H1 (cell line): Measurements from ENCODE around the gene HERC3. TPM values are rescaled to one million over a fixed set of nuclear protein-coding genes. Genes with fewer than 3 reads are reported as not detected.

Source experiments
- CTCF ChIA-PET: fragments of 300-600 bp; sonication (Branson Sonifier 250); formaldehyde crosslinking; loops from one replicate; lab custom pipeline; 2021; ENCODE audit not compliant: partially characterized antibody; lab: Charles Lee
- POLR2A ChIA-PET: fragments of 300-600 bp; sonication (Branson Sonifier 250); formaldehyde crosslinking; loops from one replicate; lab custom pipeline; 2021; ENCODE audit warnings: inconsistent platforms; ENCODE audit not compliant: partially characterized antibody; lab: Charles Lee
- DNase-seq, 2 experiments: peaks; one replicate each; pipeline versions ENCODE4 v3.0.0 to v3.0.0-alpha.2; 2010 to 2022; ENCODE audit warnings: low spot score in 2 of 2, low read depth in 1 of 2, mixed read lengths in 1 of 2
- FAIRE-seq: peaks from 2 replicates; lab custom pipeline; 2011; peaks lifted over from hg19 to GRCh38; lab: Jason Lieb, UNC
- H2AFZ ChIP-seq: 2 replicates; pipeline ENCODE4 v1.8.1; 2012; ENCODE audit warnings: low read length, inconsistent platforms
- H2AK5ac ChIP-seq: 2 replicates; pipeline ENCODE4 v1.6.1; 2013; ENCODE audit warnings: low read depth, low read length
- H2BK120ac ChIP-seq: replicated peaks from 2 replicates; pipeline ENCODE3; 2013; ENCODE audit warnings: low read depth, low read length, inconsistent platforms
- H2BK12ac ChIP-seq: 2 replicates; pipeline ENCODE4 v1.6.1; 2013; ENCODE audit warnings: low read depth, low read length
- H2BK15ac ChIP-seq: 2 replicates; pipeline ENCODE4 v1.6.1; 2013; ENCODE audit warnings: low read length
- H2BK20ac ChIP-seq: 2 replicates; pipeline ENCODE4 v1.6.1; 2013; ENCODE audit warnings: low read length
- H2BK5ac ChIP-seq: 2 replicates; pipeline ENCODE4 v1.6.1; 2013; ENCODE audit warnings: low read depth, low read length
- H3K14ac ChIP-seq: 2 replicates; pipeline ENCODE4 v1.6.1; 2013; ENCODE audit warnings: inconsistent platforms; ENCODE audit not compliant: insufficient read length
- H3K18ac ChIP-seq: 2 replicates; pipeline ENCODE4 v1.6.1; 2013; ENCODE audit warnings: low read length; ENCODE audit errors: extremely low read depth
- H3K23ac ChIP-seq: 2 replicates; pipeline ENCODE4 v1.6.1; 2013; ENCODE audit warnings: inconsistent platforms; ENCODE audit not compliant: insufficient read length
- H3K23me2 ChIP-seq: 2 replicates; pipeline ENCODE4 v1.6.1; 2013; ENCODE audit warnings: low read depth, low read length
- H3K27ac ChIP-seq: 2 replicates; pipeline ENCODE4 v1.6.1; 2011; ENCODE audit warnings: low read depth, low read length, inconsistent platforms
- H3K27me3 ChIP-seq, 4 experiments: replicated peaks in 1 of 4; 1 replicate in 1 of 4; 2 replicates in 3 of 4; pipeline versions ENCODE4 v1.6.1 to v1.8.1; 2011 to 2013; ENCODE audit warnings: low read length in 3 of 4, mild to moderate bottlenecking in 3 of 4, inconsistent platforms in 2 of 4, mixed read lengths in 2 of 4, moderate library complexity in 1 of 4; ENCODE audit not compliant: control insufficient read depth in 3 of 4, insufficient read depth in 3 of 4; ENCODE audit errors: extremely low read depth in 1 of 4
- H3K36me3 ChIP-seq, 4 experiments: 2 replicates each; pipeline versions ENCODE4 v1.6.1 to v1.8.1; 2011 to 2013; ENCODE audit warnings: mild to moderate bottlenecking in 4 of 4, low read length in 3 of 4, moderate library complexity in 2 of 4, control low read depth in 1 of 4, inconsistent platforms in 1 of 4; ENCODE audit not compliant: insufficient read depth in 4 of 4, control insufficient read depth in 2 of 4
- H3K4ac ChIP-seq: replicated peaks from 2 replicates; pipeline ENCODE3; 2013; ENCODE audit warnings: low read length, low read depth, mixed read lengths, inconsistent platforms; ENCODE audit not compliant: insufficient read length
- H3K4me1 ChIP-seq, 4 experiments: replicated peaks in 1 of 4; 1 replicate in 1 of 4; 2 replicates in 3 of 4; pipeline versions ENCODE4 v1.6.1 to v1.8.1; 2011 to 2013; ENCODE audit warnings: low read length in 3 of 4, inconsistent platforms in 2 of 4, mixed read lengths in 1 of 4; ENCODE audit not compliant: insufficient read depth in 4 of 4, control insufficient read depth in 3 of 4
- H3K4me2 ChIP-seq, 2 experiments: 2 replicates each; pipeline versions ENCODE4 v1.6.1 to v1.8.1; 2011 to 2013; ENCODE audit warnings: low read depth in 2 of 2, low read length in 2 of 2, control low read depth in 1 of 2, inconsistent platforms in 1 of 2, mild to moderate bottlenecking in 1 of 2; ENCODE audit not compliant: insufficient read depth in 1 of 2
- H3K4me3 ChIP-seq, 4 experiments: fragments of 200-600, 300-600 bp in 1 of 4; sonication (generic), shearing (Covaris generic), sonication (Bioruptor Twin) in 1 of 4; 2 replicates each; pipeline versions ENCODE4 v1.5.1 to v1.8.1; 2011 to 2016; ENCODE audit warnings: low read length in 4 of 4, low read depth in 3 of 4, control low read depth in 2 of 4, inconsistent platforms in 2 of 4, mild to moderate bottlenecking in 2 of 4, mixed read lengths in 1 of 4, moderate library complexity in 1 of 4; ENCODE audit not compliant: insufficient read depth in 2 of 4; ENCODE audit errors: extremely low read depth in 1 of 4
- H3K56ac ChIP-seq: replicated peaks from 2 replicates; pipeline ENCODE3; 2013; ENCODE audit warnings: low read depth, mild to moderate bottlenecking, mixed read lengths, low read length, inconsistent platforms; ENCODE audit not compliant: insufficient read length
- H3K79me1 ChIP-seq: 2 replicates; pipeline ENCODE4 v1.6.1; 2013; ENCODE audit warnings: low read depth, low read length, control low read depth
- H3K79me2 ChIP-seq, 2 experiments: 2 replicates each; pipeline versions ENCODE4 v1.6.1 to v1.8.1; 2012 to 2013; ENCODE audit warnings: low read length in 2 of 2, mild to moderate bottlenecking in 2 of 2, inconsistent platforms in 1 of 2; ENCODE audit not compliant: insufficient read depth in 2 of 2, control insufficient read depth in 1 of 2
- H3K9ac ChIP-seq, 4 experiments: replicated peaks in 1 of 4; 1 replicate in 1 of 4; 2 replicates in 3 of 4; pipeline versions ENCODE4 v1.6.1 to v1.8.1; 2011 to 2013; ENCODE audit warnings: low read depth in 3 of 4, low read length in 3 of 4, control low read depth in 2 of 4, mild to moderate bottlenecking in 2 of 4, moderate library complexity in 2 of 4, inconsistent platforms in 1 of 4; ENCODE audit errors: extremely low read depth in 1 of 4
- H3K9me3 ChIP-seq, 2 experiments: 2 replicates each; pipeline versions ENCODE4 v1.6.1 to v1.8.1; 2012 to 2013; ENCODE audit warnings: mild to moderate bottlenecking in 2 of 2, moderate library complexity in 2 of 2, control low read depth in 1 of 2, inconsistent platforms in 1 of 2, low read depth in 1 of 2, low read length in 1 of 2, mixed read lengths in 1 of 2; ENCODE audit not compliant: insufficient read depth in 2 of 2
- H4K20me1 ChIP-seq, 2 experiments: replicated peaks in 1 of 2; 2 replicates each; pipeline versions ENCODE3 to v1.8.1; 2011 to 2013; ENCODE audit warnings: inconsistent platforms in 2 of 2, low read length in 2 of 2, mild to moderate bottlenecking in 1 of 2; ENCODE audit not compliant: insufficient read depth in 2 of 2, control insufficient read depth in 1 of 2
- H4K5ac ChIP-seq: 2 replicates; pipeline ENCODE4 v1.6.1; 2013; ENCODE audit warnings: low read length, low read depth, mixed read lengths, inconsistent platforms; ENCODE audit not compliant: insufficient read length
- H4K8ac ChIP-seq: 2 replicates; pipeline ENCODE4 v1.8.0; 2013; ENCODE audit warnings: mild to moderate bottlenecking, moderate library complexity, low read length, inconsistent platforms; ENCODE audit not compliant: insufficient read depth; ENCODE audit errors: extremely low read depth
- H4K91ac ChIP-seq: replicated peaks from 2 replicates; pipeline ENCODE3; 2013; ENCODE audit warnings: low read length, mixed read lengths, inconsistent platforms; ENCODE audit not compliant: insufficient read length
- ATF2 ChIP-seq: IDR thresholded peaks from 2 replicates; pipeline ENCODE4 v1.6.1; 2012; ENCODE audit warnings: low read length, inconsistent platforms
- CBX8 ChIP-seq: fragments of 300-800, 300-1000 bp; sonication (generic); IDR thresholded peaks from 2 replicates; pipeline ENCODE4 v1.7.1; 2016; ENCODE audit warnings: low read depth, low read length, borderline replicate concordance
- CHD2 ChIP-seq: IDR thresholded peaks from 2 replicates; pipeline ENCODE4 v1.6.1; 2012; ENCODE audit warnings: low read length, improper control_type of control experiment
- JUND ChIP-seq: IDR thresholded peaks from 2 replicates; pipeline ENCODE4 v1.6.1; 2011; ENCODE audit warnings: mild to moderate bottlenecking, improper control_type of control experiment, low read length
- MAX ChIP-seq: IDR thresholded peaks from 2 replicates; pipeline ENCODE4 v1.6.1; 2012; ENCODE audit warnings: inconsistent platforms
- NANOG ChIP-seq: IDR thresholded peaks from 2 replicates; pipeline ENCODE4 v1.6.1; 2011; ENCODE audit warnings: low read length, low read depth, mild to moderate bottlenecking, inconsistent platforms; ENCODE audit not compliant: insufficient read depth, poor library complexity, severe bottlenecking
- RNF2 ChIP-seq: fragments of 200-900, 300-1000 bp; sonication (generic); IDR thresholded peaks from 2 replicates; pipeline ENCODE4 v1.7.1; 2016; ENCODE audit warnings: borderline replicate concordance, low read depth, mild to moderate bottlenecking, antibody characterized with exemption, low read length; ENCODE audit not compliant: poor library complexity, severe bottlenecking; ENCODE audit errors: missing control alignments
- SIX5 ChIP-seq: IDR thresholded peaks from 2 replicates; pipeline ENCODE4 v1.6.1; 2011; ENCODE audit warnings: mild to moderate bottlenecking, low read depth, low read length
- WGBS, 2 experiments: shearing (Covaris generic) in 1 of 2; methylation state at CpG; one replicate each; pipeline versions ENCODE4 v1.1.6 to v1.1.7; 2013 to 2015; ENCODE audit warnings: low lambda C conversion rate in 2 of 2, mixed read lengths in 2 of 2, inconsistent platforms in 1 of 2, low coverage in 1 of 2, missing lambda C conversion rate in 1 of 2; ENCODE audit not compliant: insufficient replicate concordance in 2 of 2, insufficient coverage in 1 of 2, insufficient read length in 1 of 2; ENCODE audit errors: extremely low coverage in 1 of 2, missing lambda C conversion rate in 1 of 2; 5-methylcytosine and 5-hydroxymethylcytosine counted together
- polyA plus RNA-seq, 7 experiments: library from polyadenylated mRNA; depleted of rRNA in 3 of 7; stranded (reverse) in 5 of 7; unstranded in 2 of 7; fragments of >200 nt in 5 of 7; fragments of 200-250 nt in 2 of 7; gene quantifications; 1 replicate in 5 of 7; 2 replicates in 1 of 7; 4 replicates in 1 of 7; pipeline versions ENCODE4 v1.2.1 to v1.2.3, GENCODE V29; 2011 to 2013; ENCODE audit warnings: missing spikeins in 2 of 7, mixed read lengths in 2 of 7
- total RNA-seq: library from RNA; stranded (reverse); fragmentation: NEBNext Ultra II Directional; extraction: Animal tissue kit (Norgen Biotek cat#: 25700); gene quantifications from 2 replicates; pipeline ENCODE4 v1.2.1, GENCODE V29; 2021

Gene HERC3
- total and polyA plus RNA-seq, 2 of the 8 experiments (the other 6 are each of a cell fraction or from before 2014, with no cell fraction given) = 1.4 to 5.7 TPM

- no peak overlapping the region for H2BK15ac ChIP-seq
- H3K23me2 ChIP-seq = no peaks in the 10 kb centered on the region
- no peak overlapping the region for H3K14ac ChIP-seq
- H3K9me3 ChIP-seq = no peaks in the 10 kb centered on the region
- no peak overlapping the region for H2BK12ac ChIP-seq
- no peak overlapping the region for H3K4me2 ChIP-seq
- CTCF ChIA-PET = no interaction called here
- DNase-seq = no peak
- 93% methylated on average over 5 of the region's 5 CpGs; no CpG with 5 or more reads in 1 of the 2 experiments for WGBS, 2 experiments
- FAIRE-seq = no peak
- no peak overlapping the region for H4K91ac ChIP-seq
- no peak overlapping the region for H3K4ac ChIP-seq
- no peaks in the 10 kb centered on the region for H3K27me3 ChIP-seq
- no peak overlapping the region for H3K56ac ChIP-seq
- H3K9ac ChIP-seq = no peak overlapping the region
- H4K20me1 ChIP-seq = no peaks in the 10 kb centered on the region
- H4K8ac ChIP-seq = no peak overlapping the region
- no peak overlapping the region for H2AFZ ChIP-seq
- no peak overlapping the region for H4K5ac ChIP-seq
- H3K79me2 ChIP-seq = no peaks in the 10 kb centered on the region
- no peak overlapping the region for H3K27ac ChIP-seq
- TF ChIP-seq ATF2 (no peak), NANOG (no peak), SIX5 (no peak), CBX8 (no peak), CHD2 (no peak), JUND (no peak), RNF2 (no peak), MAX (no peak)
- H2BK120ac ChIP-seq = no peak overlapping the region
- no peak overlapping the region for H3K18ac ChIP-seq
- H2BK20ac ChIP-seq = no peak overlapping the region
- H3K79me1 ChIP-seq = no peaks in the 10 kb centered on the region
- no peaks in the 10 kb centered on the region for H3K36me3 ChIP-seq
- POLR2A ChIA-PET = no interaction called here
- H3K4me3 ChIP-seq = no peak overlapping the region
- no peak overlapping the region for H3K23ac ChIP-seq
- no peaks in the 10 kb centered on the region for H3K4me1 ChIP-seq
- H2BK5ac ChIP-seq = no peak overlapping the region
- no peak overlapping the region for H2AK5ac ChIP-seq
Measured at GRCh38 chr4:88681209-88681608, 88.9 kb downstream of the HERC3 start.
